Skeletal muscle satellite cell (primary cell): ENCODE data around the gene CRYBG1.

Source experiments
- H3K27me3 ChIP-seq: 2 replicates; pipeline ENCODE4 v1.7.0; 2013; ENCODE audit warnings: low read length; ENCODE audit not compliant: control insufficient read depth, insufficient read depth
- H3K36me3 ChIP-seq: 2 replicates; pipeline ENCODE4 v1.7.0; 2013; ENCODE audit warnings: mild to moderate bottlenecking, control low read depth, low read length; ENCODE audit not compliant: insufficient read depth
- H3K4me1 ChIP-seq: 2 replicates; pipeline ENCODE4 v1.7.0; 2013; ENCODE audit warnings: low read length; ENCODE audit not compliant: control insufficient read depth, insufficient read depth
- H3K4me2 ChIP-seq: 2 replicates; pipeline ENCODE4 v1.7.0; 2013; ENCODE audit warnings: mild to moderate bottlenecking, low read length
- H3K4me3 ChIP-seq: 2 replicates; pipeline ENCODE4 v1.7.0; 2013; ENCODE audit warnings: low read length
- H3K9ac ChIP-seq: 2 replicates; pipeline ENCODE4 v1.7.0; 2013; ENCODE audit warnings: mild to moderate bottlenecking, low read depth, low read length, moderate library complexity
- H3K9me3 ChIP-seq: replicated peaks from 2 replicates; pipeline ENCODE4 v1.7.0; 2013; ENCODE audit warnings: mild to moderate bottlenecking, control low read depth, low read length

Gene CRYBG1

DNA sequence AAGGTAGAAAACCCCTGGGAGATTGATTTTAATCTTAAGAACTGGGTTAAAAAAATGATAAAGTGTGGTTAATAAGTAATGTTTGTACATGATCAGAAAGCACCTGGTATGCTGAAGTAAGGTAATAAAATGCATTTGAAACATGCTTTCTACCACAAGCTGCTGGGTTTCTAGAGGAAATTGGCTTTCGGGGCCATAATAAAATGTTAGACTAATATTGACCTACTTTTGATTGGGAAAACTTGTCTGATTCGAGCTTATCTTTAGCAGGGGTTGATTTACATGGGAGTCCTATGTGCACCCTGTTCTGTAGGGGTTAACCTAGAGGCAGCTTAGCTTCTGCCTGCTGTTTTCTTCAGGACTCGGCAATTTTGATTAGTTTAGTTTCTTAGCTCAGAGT, 50.5 kb downstream of the CRYBG1 start:
- no peaks in the 10 kb centered on the region for H3K9me3 ChIP-seq
- peaks cover 33% of the 10 kb centered on the region for H3K27me3 ChIP-seq
- H3K4me2 ChIP-seq: no peak overlapping the region
- H3K9ac ChIP-seq: no peak overlapping the region
- H3K4me3 ChIP-seq: no peak overlapping the region
- no peaks in the 10 kb centered on the region for H3K4me1 ChIP-seq
- no peaks in the 10 kb centered on the region for H3K36me3 ChIP-seq

DNA sequence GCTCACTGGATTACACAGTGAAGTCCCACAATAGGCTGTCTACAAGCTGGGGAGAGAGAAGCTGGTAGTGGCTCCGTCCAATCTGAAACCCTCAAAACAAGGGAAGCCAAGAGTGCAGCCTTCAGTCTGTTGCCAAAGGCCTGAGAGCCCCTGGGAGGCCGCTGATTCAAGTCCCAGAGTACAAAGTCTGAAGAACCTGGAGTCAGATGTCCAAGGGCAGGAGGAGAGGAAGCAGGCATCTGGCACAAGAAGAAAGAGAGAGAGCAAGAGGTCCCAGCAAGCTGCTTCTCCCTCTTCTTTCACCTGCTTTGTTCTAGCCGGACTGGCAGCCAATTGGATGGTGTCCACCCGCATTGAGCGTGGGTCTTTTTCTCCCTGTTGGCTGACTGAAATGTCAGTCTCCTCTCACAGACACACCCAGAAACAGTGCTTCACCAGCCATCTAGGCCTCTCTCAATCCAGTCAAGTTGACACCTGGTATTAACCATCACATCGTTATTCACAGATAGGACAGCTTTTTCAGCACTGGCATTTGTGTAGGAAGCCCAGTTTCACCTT, 51.2 kb downstream of the CRYBG1 start:
- H3K4me2 ChIP-seq: no peak overlapping the region
- no peaks in the 10 kb centered on the region for H3K4me1 ChIP-seq
- H3K36me3 ChIP-seq: no peaks in the 10 kb centered on the region
- H3K9me3 ChIP-seq: no peaks in the 10 kb centered on the region
- H3K9ac ChIP-seq: no peak overlapping the region
- no peak overlapping the region for H3K4me3 ChIP-seq
- H3K27me3 ChIP-seq: peaks cover 40% of the 10 kb centered on the region

DNA sequence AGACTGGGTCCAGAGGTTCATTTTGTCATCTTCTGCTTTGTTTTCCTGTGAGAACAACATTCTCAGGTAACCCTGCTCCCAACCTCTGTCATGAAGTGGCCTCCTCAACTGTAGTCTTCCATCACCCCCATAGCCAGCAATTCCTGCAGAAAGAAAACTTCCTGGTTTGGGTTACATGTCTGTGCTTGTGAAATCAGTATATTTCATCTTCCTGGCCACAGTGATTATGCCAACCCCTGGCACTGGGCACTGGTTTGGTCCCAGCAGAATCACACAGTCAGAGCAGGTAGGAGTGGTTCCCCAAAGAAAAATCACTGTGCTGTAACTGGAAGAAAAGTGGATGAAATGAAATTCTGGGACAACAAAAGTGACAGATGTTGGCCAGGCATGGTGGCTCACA, 52.5 kb downstream of the CRYBG1 start:
- Histone ChIP-seq H3K36me3 (no peaks in the 10 kb centered on the region), H3K9me3 (no peaks in the 10 kb centered on the region), H3K4me3 (no peak overlapping the region), H3K4me2 (no peak overlapping the region), H3K4me1 (no peaks in the 10 kb centered on the region), H3K27me3 (peaks cover 49% of the 10 kb centered on the region), H3K9ac (no peak overlapping the region)

DNA sequence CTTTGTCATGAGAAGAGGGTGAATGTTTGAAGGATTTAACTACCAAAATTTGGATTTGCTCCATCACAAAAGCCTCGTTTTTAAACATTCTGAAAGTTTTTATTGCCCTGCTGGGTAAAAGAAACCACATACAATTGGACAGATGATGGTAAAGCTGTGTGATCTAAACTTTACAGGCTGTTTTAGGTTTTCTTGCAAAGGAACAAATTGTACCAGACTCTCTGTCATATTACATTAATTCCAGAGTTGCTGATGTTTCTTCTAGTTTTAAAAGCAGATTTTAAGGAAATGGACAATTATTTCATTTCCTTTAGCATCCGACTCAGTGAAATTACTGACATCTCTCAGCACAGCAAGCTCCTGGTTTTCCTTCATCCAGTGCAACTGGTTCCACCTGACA, 53.2 kb downstream of the CRYBG1 start:
- Histone ChIP-seq H3K4me1 (no peaks in the 10 kb centered on the region), H3K9me3 (no peaks in the 10 kb centered on the region), H3K4me3 (no peak overlapping the region), H3K27me3 (peaks cover 56% of the 10 kb centered on the region), H3K9ac (no peak overlapping the region), H3K36me3 (no peaks in the 10 kb centered on the region), H3K4me2 (no peak overlapping the region)

GRCh38 chr6:106415921-106416320, 55.4 kb downstream of the CRYBG1 start:
- H3K9ac ChIP-seq: no peak overlapping the region

GRCh38 chr6:106417572-106418147, 57.1 kb downstream of the CRYBG1 start:
- Histone ChIP-seq H3K36me3 (no peaks in the 10 kb centered on the region), H3K4me1 (no peaks in the 10 kb centered on the region), H3K9me3 (no peaks in the 10 kb centered on the region), H3K27me3 (peaks cover 67% of the 10 kb centered on the region), H3K4me2 (no peak overlapping the region), H3K9ac (no peak overlapping the region), H3K4me3 (no peak overlapping the region)

More at GRCh38 chr6:106415921-106416320, 55.4 kb downstream of the CRYBG1 start:
- Histone ChIP-seq H3K36me3 (no peaks in the 10 kb centered on the region), H3K27me3 (peaks cover 73% of the 10 kb centered on the region), H3K4me3 (no peak overlapping the region), H3K9me3 (no peaks in the 10 kb centered on the region), H3K4me1 (no peaks in the 10 kb centered on the region), H3K4me2 (no peak overlapping the region)

DNA sequence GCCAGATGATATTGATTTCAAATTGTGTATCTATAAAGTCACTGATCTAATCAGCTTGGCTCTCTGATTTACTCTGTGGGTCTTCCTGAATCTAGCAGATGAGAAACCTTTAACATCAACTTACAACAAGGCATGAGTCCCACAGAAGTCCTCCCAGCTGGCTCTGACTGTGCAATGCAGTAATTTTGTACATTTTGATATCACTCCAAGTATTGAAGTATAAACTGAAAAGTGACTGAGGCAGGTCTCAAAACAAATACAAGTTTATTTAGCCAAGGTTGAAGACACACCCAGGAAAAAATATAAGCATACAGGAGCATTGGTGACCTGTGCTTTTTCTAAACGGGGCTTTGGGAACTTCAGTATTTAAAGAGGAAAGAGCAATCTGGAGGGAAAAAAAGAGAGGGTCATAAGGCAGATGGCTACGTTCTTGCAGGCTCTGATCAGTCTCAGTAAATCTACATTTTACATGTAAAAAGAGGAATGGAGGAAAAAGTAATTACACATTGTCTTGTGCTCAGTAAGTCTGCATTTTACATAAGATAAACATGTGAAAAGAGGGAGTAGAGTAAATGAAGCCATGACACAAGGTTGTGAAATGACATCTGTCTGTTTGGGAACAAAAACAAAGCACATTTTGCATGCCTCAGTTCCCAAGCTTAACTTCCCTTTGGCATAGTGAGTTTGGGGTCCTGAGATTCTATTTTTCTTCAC, 59.5 kb downstream of the CRYBG1 start:
- Histone ChIP-seq H3K9ac (no peak overlapping the region), H3K4me3 (no peak overlapping the region), H3K9me3 (no peaks in the 10 kb centered on the region), H3K4me1 (no peaks in the 10 kb centered on the region), H3K27me3 (peaks cover 55% of the 10 kb centered on the region), H3K36me3 (no peaks in the 10 kb centered on the region), H3K4me2 (no peak overlapping the region)

- Histone ChIP-seq H3K4me1 (no peaks in the 10 kb centered on the region), H3K4me3 (no peak overlapping the region), H3K4me2 (no peak overlapping the region), H3K36me3 (no peaks in the 10 kb centered on the region), H3K9me3 (no peaks in the 10 kb centered on the region), H3K9ac (no peak overlapping the region), H3K27me3 (peaks cover 45% of the 10 kb centered on the region)
These were observed 61.0 kb downstream of the CRYBG1 start for GRCh38 chr6:106421496-106421895.

DNA sequence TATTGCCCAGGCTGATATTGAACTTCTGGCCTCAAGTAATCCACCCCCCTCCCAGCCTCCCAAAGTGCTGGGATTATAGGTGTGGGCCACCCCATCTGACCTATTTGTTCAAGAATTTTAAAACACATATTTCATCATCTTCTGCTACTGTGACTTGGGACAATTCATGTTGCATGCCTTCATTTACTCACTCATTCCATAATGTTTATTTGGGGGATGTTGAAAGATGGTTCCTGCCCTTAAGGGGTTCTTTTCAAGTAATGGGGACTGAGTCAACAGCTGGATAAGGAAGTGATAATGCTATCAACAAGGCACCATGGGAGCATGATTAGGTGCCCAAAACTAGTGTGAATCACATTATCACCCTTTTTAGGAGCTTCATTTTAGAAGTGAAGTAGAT, 62.0 kb downstream of the CRYBG1 start:
- peaks cover 46% of the 10 kb centered on the region for H3K27me3 ChIP-seq
- no peak overlapping the region for H3K9ac ChIP-seq
- no peak overlapping the region for H3K4me3 ChIP-seq
- no peak overlapping the region for H3K4me2 ChIP-seq
- H3K9me3 ChIP-seq: no peaks in the 10 kb centered on the region
- no peaks in the 10 kb centered on the region for H3K4me1 ChIP-seq
- no peaks in the 10 kb centered on the region for H3K36me3 ChIP-seq

DNA sequence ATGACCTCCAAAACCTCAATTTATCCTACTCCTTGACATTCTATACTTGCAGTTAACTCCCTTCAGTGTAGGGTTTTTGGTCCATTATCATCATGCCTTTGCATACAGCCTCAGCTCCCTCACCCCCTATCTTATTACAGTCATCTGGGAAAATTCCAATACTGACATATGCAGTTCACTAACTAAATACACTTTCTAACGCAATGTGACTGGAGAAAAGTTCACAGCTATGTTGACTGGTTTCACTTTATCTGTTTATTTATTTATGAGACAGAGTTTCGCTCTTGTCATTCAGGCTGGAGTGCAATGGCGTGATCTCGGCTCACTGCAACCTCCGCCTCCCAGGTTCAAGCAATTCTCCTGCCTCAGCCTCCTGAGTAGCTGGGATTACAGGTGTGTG, 64.9 kb downstream of the CRYBG1 start:
- no peak overlapping the region for H3K4me2 ChIP-seq
- H3K4me3 ChIP-seq: no peak overlapping the region
- H3K36me3 ChIP-seq: no peaks in the 10 kb centered on the region
- H3K9ac ChIP-seq: no peak overlapping the region
- H3K4me1 ChIP-seq: no peaks in the 10 kb centered on the region
- no peaks in the 10 kb centered on the region for H3K9me3 ChIP-seq
- H3K27me3 ChIP-seq: peaks cover 24% of the 10 kb centered on the region

GRCh38 chr6:106426250-106426970, 65.9 kb downstream of the CRYBG1 start:
- H3K9me3 ChIP-seq: no peaks in the 10 kb centered on the region
- no peak overlapping the region for H3K9ac ChIP-seq
- no peak overlapping the region for H3K4me3 ChIP-seq
- no peak overlapping the region for H3K4me2 ChIP-seq
- H3K27me3 ChIP-seq: peaks cover 17% of the 10 kb centered on the region
- H3K4me1 ChIP-seq: no peaks in the 10 kb centered on the region
- no peaks in the 10 kb centered on the region for H3K36me3 ChIP-seq
